GM06990 (cell line): ENCODE data around the gene MPHOSPH6.

Experiments
- DNase-seq: peaks from one replicate; pipeline ENCODE4 v3.0.0-alpha.2; 2011; ENCODE audit not compliant: insufficient read length; ENCODE audit errors: extremely low read depth
- H3K27me3 ChIP-seq: replicated peaks from 2 replicates; pipeline ENCODE4 v1.6.0; 2011; ENCODE audit warnings: low read length; ENCODE audit not compliant: control insufficient read depth, insufficient read depth
- H3K36me3 ChIP-seq: 2 replicates; pipeline ENCODE4 v1.5.1; 2011; ENCODE audit warnings: low read length; ENCODE audit not compliant: control insufficient read depth, insufficient read depth
- H3K4me3 ChIP-seq: replicated peaks from 2 replicates; pipeline ENCODE4 v1.5.1; 2011; ENCODE audit warnings: low read depth, mild to moderate bottlenecking, control low read depth, low read length
- TF ChIP-seq, protein P1 (sequence below): IDR thresholded peaks from 2 replicates; pipeline ENCODE4 v1.5.1; 2011; ENCODE audit warnings: low read length, control low read depth, mild to moderate bottlenecking, inconsistent platforms; ENCODE audit not compliant: insufficient read depth, poor library complexity, severe bottlenecking

The MPHOSPH6 gene

DNA sequence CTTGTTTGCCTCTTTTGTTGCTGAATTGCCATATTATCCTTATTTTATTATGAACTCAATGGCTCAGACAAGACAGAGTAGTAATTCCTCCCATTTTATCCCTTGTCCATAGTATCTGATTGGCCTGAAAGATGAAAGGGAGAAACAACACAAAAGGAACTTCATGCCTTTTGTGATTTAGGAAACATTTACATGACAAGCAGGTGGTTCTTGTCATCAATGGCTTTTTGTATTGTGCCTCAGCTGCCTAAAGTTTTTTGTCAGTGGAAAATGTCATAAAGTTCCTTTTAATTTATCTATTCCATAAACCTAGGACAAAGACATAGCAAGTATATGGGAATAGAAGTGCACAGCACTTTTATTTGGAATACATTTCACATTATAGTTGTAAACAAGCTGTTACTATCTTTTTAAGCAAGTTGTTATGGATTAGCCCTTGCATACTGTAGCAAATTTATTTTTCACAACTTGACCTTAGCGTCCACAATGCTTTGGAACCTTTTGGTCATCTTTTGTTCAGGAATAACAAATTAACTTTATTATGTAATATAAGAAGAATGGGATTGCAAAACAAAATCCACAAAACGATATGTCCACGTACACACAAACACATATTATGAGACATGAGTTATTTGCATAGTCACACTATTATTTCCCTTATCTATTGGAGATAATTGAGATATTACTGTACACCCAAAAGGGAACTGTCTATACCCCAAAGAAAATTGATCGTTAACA is 12.4 kb upstream of the MPHOSPH6 start:
- Histone ChIP-seq H3K27me3 (no peaks in the 10 kb centered on the region; the same call in 1 of the 2 replicates), H3K36me3 (no peaks in the 10 kb centered on the region), H3K4me3 (no peak overlapping the region)
- TF ChIP-seq, protein P1, sequence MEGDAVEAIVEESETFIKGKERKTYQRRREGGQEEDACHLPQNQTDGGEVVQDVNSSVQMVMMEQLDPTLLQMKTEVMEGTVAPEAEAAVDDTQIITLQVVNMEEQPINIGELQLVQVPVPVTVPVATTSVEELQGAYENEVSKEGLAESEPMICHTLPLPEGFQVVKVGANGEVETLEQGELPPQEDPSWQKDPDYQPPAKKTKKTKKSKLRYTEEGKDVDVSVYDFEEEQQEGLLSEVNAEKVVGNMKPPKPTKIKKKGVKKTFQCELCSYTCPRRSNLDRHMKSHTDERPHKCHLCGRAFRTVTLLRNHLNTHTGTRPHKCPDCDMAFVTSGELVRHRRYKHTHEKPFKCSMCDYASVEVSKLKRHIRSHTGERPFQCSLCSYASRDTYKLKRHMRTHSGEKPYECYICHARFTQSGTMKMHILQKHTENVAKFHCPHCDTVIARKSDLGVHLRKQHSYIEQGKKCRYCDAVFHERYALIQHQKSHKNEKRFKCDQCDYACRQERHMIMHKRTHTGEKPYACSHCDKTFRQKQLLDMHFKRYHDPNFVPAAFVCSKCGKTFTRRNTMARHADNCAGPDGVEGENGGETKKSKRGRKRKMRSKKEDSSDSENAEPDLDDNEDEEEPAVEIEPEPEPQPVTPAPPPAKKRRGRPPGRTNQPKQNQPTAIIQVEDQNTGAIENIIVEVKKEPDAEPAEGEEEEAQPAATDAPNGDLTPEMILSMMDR = no peak
- no peak for DNase-seq

DNA sequence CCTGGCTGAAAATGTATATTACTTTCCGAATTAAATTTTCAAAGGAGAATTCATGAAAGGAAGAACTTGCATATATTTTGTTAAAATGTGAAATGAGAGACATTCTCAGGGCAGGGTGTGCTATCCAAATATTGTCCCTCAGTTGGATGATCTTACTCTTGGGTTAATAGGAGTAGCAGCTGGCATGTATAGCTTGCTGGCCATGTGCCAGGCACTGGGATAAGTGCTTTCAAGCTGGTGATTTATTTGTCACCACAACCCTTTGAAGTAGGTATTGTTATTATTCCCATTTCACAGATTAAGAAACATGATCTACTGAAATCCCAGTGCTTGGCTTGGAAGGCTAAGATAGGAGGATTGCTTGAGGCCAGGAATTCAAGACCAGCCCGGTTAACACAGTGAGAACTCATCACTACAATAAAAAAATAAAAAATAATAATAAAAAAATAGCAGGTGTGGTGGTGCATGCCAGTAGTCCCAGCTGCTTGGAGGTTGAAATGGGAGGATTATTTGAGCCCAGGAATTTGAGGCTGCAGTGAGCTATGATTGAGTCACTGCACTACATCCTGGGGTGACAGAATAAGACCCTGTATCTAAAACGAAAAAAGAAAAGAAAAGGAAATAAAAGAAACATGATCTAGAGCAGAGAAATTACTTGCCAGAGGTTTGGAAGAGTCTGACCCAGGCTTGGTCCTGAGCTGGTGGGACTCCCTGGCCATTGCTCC is 11.6 kb upstream of the MPHOSPH6 start:
- H3K4me3 ChIP-seq = no peak overlapping the region
- no peaks in the 10 kb centered on the region; the same call in 1 of the 2 replicates for H3K27me3 ChIP-seq
- no peaks in the 10 kb centered on the region for H3K36me3 ChIP-seq
- TF ChIP-seq, protein P1 = no peak
- no peak for DNase-seq

DNA sequence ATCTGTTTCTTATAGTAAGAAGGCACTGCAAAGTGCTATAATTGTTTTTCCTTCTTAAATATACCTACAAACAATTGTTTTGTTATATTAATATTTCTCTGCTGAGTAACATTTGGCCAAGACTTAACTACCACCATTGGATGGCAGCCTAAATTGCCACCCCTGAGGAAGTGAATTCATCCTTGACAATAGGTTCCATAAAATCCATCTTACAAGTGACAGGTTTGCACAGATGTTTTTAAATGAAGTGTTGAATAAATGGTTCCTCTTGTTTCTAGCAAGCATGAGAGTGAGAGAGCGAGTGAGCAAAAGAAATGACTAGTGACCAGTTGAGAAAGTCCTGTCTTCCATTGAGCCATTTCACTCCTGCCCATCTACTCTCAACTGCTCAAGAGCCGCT is 8.3 kb upstream of the MPHOSPH6 start:
- no peaks in the 10 kb centered on the region for H3K36me3 ChIP-seq
- DNase-seq = no peak
- H3K4me3 ChIP-seq = no peak overlapping the region
- TF ChIP-seq, protein P1 = no peak
- no peaks in the 10 kb centered on the region; the same call in 1 of the 2 replicates for H3K27me3 ChIP-seq

DNA sequence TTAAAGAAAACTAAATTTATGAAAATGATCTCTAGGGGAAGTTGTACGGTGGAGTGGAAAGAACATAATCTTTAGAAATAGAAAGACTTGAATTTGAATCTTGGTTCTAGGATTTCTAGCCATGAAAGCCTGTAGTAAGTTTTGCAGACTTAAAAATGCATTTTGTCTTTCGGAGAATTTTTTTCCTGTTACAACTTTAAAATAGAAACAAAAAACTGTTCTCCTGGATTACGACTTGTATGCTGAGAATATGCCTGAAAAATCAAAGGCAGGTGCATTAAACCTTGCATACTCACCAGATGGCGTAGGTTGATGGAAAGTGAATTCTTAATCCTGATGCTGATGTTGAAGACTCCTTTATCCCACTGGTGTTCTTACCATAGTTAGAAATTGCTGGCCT is 7.5 kb upstream of the MPHOSPH6 start:
- no peak for DNase-seq

DNA sequence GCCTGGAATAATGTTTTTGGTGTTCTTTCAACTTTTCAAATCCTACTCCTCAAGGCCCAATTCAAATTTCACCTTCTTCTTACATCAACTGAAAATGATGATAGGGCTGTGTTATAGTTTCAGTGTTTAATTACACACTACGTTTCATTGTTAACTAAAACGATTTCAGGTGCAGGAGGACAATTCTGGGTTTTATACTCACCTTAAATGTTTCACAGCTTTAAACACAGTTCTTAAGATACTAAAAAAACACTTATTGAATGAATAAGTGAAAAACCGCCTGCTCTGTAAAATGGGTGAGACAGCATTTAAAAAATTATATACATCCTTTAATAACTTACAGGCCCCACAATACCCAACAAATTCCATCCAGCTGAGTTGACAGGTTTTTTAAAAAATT is 6.2 kb upstream of the MPHOSPH6 start:
- Histone ChIP-seq H3K36me3 (no peaks in the 10 kb centered on the region), H3K4me3 (no peak overlapping the region), H3K27me3 (no peaks in the 10 kb centered on the region; the same call in none of the 2 replicates)
- DNase-seq = no peak
- TF ChIP-seq, protein P1 = no peak

More for the DNA sequence above, 7.5 kb upstream of the MPHOSPH6 start:
- Histone ChIP-seq H3K27me3 (no peaks in the 10 kb centered on the region; the same call in none of the 2 replicates), H3K36me3 (no peaks in the 10 kb centered on the region), H3K4me3 (no peak overlapping the region)
- TF ChIP-seq, protein P1 = no peak
